OCI-LY7 (cell line): ENCODE measurements around the gene DPPA5.
"Not testable (repeated sequence)": the region's sequence is repeated elsewhere in the genome, so short reads cannot be mapped to it uniquely, and the experiment has no call there.

Source experiments
- EZH2phosphoT487 ChIP-seq: fragments of 200-600 bp; sonication (generic); IDR thresholded peaks from 2 replicates; pipeline ENCODE4 v1.6.1; 2018; ENCODE audit warnings: low read depth, borderline replicate concordance, mild to moderate bottlenecking, mixed run types, antibody characterized with exemption, low read length, moderate library complexity, mixed read lengths
- TF ChIP-seq, protein P1 (sequence below): fragments of 200-600 bp; sonication (generic); conservative IDR thresholded peaks from 2 replicates; pipeline ENCODE4 v1.5.1; 2014; ENCODE audit warnings: mild to moderate bottlenecking, antibody characterized with exemption, low read length, moderate library complexity, mixed read lengths

DNA sequence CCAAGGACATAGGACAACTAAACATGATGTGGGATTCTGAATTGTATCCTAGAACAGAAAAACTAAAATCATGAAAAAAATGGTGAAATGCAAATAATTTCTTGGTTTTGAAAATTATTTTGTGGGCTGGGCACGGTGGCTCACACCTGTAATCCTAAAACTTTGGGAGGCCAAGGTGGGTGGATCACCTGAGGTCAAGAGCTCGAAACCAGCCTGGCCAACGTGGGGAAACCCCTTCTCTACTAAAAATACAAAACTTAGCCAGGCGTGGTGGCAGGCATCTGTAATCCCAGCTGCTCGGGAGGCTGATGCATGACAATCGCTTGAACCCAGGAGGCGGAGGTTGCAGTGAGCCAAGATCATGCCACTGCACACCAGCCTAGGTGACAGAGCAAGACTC is 50.3 kb downstream of the DPPA5 start:
- TF ChIP-seq, protein P1, sequence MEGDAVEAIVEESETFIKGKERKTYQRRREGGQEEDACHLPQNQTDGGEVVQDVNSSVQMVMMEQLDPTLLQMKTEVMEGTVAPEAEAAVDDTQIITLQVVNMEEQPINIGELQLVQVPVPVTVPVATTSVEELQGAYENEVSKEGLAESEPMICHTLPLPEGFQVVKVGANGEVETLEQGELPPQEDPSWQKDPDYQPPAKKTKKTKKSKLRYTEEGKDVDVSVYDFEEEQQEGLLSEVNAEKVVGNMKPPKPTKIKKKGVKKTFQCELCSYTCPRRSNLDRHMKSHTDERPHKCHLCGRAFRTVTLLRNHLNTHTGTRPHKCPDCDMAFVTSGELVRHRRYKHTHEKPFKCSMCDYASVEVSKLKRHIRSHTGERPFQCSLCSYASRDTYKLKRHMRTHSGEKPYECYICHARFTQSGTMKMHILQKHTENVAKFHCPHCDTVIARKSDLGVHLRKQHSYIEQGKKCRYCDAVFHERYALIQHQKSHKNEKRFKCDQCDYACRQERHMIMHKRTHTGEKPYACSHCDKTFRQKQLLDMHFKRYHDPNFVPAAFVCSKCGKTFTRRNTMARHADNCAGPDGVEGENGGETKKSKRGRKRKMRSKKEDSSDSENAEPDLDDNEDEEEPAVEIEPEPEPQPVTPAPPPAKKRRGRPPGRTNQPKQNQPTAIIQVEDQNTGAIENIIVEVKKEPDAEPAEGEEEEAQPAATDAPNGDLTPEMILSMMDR: not testable (repeated sequence)
- TF ChIP-seq EZH2phosphoT487: not testable (repeated sequence)
